Liver (tissue), 3 donors: Measurements from ENCODE around the gene HRH1.
"Not testable (repeated sequence)": the region's sequence is repeated elsewhere in the genome, so short reads cannot be mapped to it uniquely, and the experiment has no call there.

ENCODE experiments used
- FOXA1 ChIP-seq: IDR thresholded peaks from 2 replicates; pipeline ENCODE4 v1.6.1; 2016; ENCODE audit warnings: antibody characterized with exemption
- GABPA ChIP-seq, 2 donors: IDR thresholded peaks in 1 of 2; conservative IDR thresholded peaks in 1 of 2; 2 replicates each; pipeline ENCODE4 v1.6.1; 2016; ENCODE audit warnings: antibody characterized with exemption in 2 of 2, mild to moderate bottlenecking in 1 of 2, moderate library complexity in 1 of 2
- HNF4A ChIP-seq, 2 donors: conservative IDR thresholded peaks; 2 replicates each; pipeline ENCODE4 v1.6.1; 2016; ENCODE audit warnings: antibody characterized with exemption in 2 of 2, mild to moderate bottlenecking in 2 of 2
- HNF4G ChIP-seq: IDR thresholded peaks from 2 replicates; pipeline ENCODE4 v1.6.1; 2016; ENCODE audit warnings: antibody characterized with exemption
- JUND ChIP-seq, 2 donors: IDR thresholded peaks; 2 replicates each; pipeline ENCODE4 v1.6.1; 2016; ENCODE audit warnings: antibody characterized with exemption in 2 of 2
- RAD21 ChIP-seq, 2 donors: IDR thresholded peaks; 2 replicates each; pipeline ENCODE4 v1.6.1; 2016; ENCODE audit warnings: antibody characterized with exemption in 2 of 2, mild to moderate bottlenecking in 2 of 2
- RXRA ChIP-seq, 2 donors: IDR thresholded peaks; 2 replicates each; pipeline ENCODE4 v1.6.1; 2017 to 2018; ENCODE audit warnings: antibody characterized with exemption in 2 of 2, mild to moderate bottlenecking in 1 of 2
- SP1 ChIP-seq: IDR thresholded peaks from 2 replicates; pipeline ENCODE4 v1.6.1; 2018; ENCODE audit warnings: antibody characterized with exemption, mild to moderate bottlenecking
- TAF1 ChIP-seq: conservative IDR thresholded peaks from 2 replicates; pipeline ENCODE4 v1.6.1; 2016; ENCODE audit warnings: antibody characterized with exemption, mild to moderate bottlenecking
- YY1 ChIP-seq: IDR thresholded peaks from 2 replicates; pipeline ENCODE4 v1.6.1; 2016; ENCODE audit warnings: antibody characterized with exemption, mild to moderate bottlenecking
- TF ChIP-seq, protein P1 (sequence below): fragments of 150-350 bp; IDR thresholded peaks from 2 replicates; pipeline ENCODE4 v1.5.1; 2017; ENCODE audit warnings: improper control_type of control experiment, low read depth, low read length; ENCODE audit not compliant: missing input control
- TF ChIP-seq, protein P2 (sequence below): IDR thresholded peaks from 2 replicates; pipeline ENCODE4 v1.6.1; 2016; ENCODE audit warnings: antibody characterized with exemption
- TF ChIP-seq, protein P3 (sequence below): IDR thresholded peaks from 2 replicates; pipeline ENCODE4 v1.6.1; 2016; ENCODE audit warnings: antibody characterized with exemption
- TF ChIP-seq, protein P4 (sequence below): IDR thresholded peaks from 2 replicates; pipeline ENCODE4 v1.6.1; 2016; ENCODE audit warnings: antibody characterized with exemption, mild to moderate bottlenecking
- donor health status: healthy.
- donor health status: healthy.

DNA sequence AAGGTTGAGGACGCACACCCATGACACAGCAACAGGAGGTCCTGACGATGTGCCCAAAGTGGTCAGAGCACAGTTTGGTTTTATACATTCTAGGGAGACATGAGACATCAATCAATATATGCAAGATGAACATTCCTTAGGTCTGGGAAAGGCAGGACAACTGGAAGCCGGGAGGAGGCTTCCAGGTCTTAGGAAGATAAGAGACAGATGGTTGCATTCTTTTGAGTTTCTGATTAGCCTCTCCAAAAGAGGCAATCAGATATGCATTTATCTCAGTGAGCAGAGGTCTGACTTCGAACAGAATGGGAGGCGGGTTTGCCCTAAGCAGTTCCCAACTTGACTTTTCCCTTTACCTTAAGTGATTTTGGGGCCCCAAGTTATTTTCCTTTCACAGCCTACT lies 101.2 kb downstream of the HRH1 start:
- TF ChIP-seq, protein P1, sequence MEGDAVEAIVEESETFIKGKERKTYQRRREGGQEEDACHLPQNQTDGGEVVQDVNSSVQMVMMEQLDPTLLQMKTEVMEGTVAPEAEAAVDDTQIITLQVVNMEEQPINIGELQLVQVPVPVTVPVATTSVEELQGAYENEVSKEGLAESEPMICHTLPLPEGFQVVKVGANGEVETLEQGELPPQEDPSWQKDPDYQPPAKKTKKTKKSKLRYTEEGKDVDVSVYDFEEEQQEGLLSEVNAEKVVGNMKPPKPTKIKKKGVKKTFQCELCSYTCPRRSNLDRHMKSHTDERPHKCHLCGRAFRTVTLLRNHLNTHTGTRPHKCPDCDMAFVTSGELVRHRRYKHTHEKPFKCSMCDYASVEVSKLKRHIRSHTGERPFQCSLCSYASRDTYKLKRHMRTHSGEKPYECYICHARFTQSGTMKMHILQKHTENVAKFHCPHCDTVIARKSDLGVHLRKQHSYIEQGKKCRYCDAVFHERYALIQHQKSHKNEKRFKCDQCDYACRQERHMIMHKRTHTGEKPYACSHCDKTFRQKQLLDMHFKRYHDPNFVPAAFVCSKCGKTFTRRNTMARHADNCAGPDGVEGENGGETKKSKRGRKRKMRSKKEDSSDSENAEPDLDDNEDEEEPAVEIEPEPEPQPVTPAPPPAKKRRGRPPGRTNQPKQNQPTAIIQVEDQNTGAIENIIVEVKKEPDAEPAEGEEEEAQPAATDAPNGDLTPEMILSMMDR: not testable (repeated sequence)
- TF ChIP-seq YY1; TAF1; SP1; JUND (IDR thresholded peaks at IDR 0.05); RXRA (IDR thresholded peaks at IDR 0.05); FOXA1; GABPA (IDR thresholded peaks at IDR 0.05 in 1 of 2, conservative IDR thresholded peaks at IDR 0.05 in 1 of 2); RAD21 (IDR thresholded peaks at IDR 0.05); HNF4G; HNF4A (conservative IDR thresholded peaks at IDR 0.05): not testable (repeated sequence)
- TF ChIP-seq, protein P2, sequence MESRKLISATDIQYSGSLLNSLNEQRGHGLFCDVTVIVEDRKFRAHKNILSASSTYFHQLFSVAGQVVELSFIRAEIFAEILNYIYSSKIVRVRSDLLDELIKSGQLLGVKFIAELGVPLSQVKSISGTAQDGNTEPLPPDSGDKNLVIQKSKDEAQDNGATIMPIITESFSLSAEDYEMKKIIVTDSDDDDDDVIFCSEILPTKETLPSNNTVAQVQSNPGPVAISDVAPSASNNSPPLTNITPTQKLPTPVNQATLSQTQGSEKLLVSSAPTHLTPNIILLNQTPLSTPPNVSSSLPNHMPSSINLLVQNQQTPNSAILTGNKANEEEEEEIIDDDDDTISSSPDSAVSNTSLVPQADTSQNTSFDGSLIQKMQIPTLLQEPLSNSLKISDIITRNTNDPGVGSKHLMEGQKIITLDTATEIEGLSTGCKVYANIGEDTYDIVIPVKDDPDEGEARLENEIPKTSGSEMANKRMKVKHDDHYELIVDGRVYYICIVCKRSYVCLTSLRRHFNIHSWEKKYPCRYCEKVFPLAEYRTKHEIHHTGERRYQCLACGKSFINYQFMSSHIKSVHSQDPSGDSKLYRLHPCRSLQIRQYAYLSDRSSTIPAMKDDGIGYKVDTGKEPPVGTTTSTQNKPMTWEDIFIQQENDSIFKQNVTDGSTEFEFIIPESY: not testable (repeated sequence)
- TF ChIP-seq, protein P3, sequence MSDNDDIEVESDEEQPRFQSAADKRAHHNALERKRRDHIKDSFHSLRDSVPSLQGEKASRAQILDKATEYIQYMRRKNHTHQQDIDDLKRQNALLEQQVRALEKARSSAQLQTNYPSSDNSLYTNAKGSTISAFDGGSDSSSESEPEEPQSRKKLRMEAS: not testable (repeated sequence)
- TF ChIP-seq, protein P4, sequence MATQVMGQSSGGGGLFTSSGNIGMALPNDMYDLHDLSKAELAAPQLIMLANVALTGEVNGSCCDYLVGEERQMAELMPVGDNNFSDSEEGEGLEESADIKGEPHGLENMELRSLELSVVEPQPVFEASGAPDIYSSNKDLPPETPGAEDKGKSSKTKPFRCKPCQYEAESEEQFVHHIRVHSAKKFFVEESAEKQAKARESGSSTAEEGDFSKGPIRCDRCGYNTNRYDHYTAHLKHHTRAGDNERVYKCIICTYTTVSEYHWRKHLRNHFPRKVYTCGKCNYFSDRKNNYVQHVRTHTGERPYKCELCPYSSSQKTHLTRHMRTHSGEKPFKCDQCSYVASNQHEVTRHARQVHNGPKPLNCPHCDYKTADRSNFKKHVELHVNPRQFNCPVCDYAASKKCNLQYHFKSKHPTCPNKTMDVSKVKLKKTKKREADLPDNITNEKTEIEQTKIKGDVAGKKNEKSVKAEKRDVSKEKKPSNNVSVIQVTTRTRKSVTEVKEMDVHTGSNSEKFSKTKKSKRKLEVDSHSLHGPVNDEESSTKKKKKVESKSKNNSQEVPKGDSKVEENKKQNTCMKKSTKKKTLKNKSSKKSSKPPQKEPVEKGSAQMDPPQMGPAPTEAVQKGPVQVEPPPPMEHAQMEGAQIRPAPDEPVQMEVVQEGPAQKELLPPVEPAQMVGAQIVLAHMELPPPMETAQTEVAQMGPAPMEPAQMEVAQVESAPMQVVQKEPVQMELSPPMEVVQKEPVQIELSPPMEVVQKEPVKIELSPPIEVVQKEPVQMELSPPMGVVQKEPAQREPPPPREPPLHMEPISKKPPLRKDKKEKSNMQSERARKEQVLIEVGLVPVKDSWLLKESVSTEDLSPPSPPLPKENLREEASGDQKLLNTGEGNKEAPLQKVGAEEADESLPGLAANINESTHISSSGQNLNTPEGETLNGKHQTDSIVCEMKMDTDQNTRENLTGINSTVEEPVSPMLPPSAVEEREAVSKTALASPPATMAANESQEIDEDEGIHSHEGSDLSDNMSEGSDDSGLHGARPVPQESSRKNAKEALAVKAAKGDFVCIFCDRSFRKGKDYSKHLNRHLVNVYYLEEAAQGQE: not testable (repeated sequence)
